K562 (cell line): Measurements from ENCODE around the gene ETNK1. TPM values are rescaled to one million over a fixed set of nuclear protein-coding genes. Genes with fewer than 3 reads are reported as not detected.

Experiments used
- ADNP ChIP-seq: fragments of 200-800 bp; sonication (Bioruptor generic); IDR thresholded peaks from 2 replicates; pipeline ENCODE4 v1.6.1; 2016; ENCODE audit warnings: missing genetic modification characterization, missing compliant biosample characterization
- CBX2 ChIP-seq: fragments of 200-600 bp; sonication (generic); IDR thresholded peaks from one replicate; pipeline ENCODE4 v1.6.1; 2012; ENCODE audit warnings: mild to moderate bottlenecking, low read length, inconsistent platforms; ENCODE audit not compliant: insufficient read depth, poor library complexity, severe bottlenecking
- CUX1 ChIP-seq: fragments of 200-800 bp; sonication (Bioruptor generic); IDR thresholded peaks from 2 replicates; pipeline ENCODE4 v1.6.1; 2016; ENCODE audit warnings: missing genetic modification characterization, missing compliant biosample characterization
- ETV5 ChIP-seq: sonication (generic); formaldehyde crosslinking; IDR thresholded peaks from 2 replicates; pipeline ENCODE4 v1.4.0; 2020; ENCODE audit warnings: low read depth, mild to moderate bottlenecking, missing genetic modification reagents
- KDM4B ChIP-seq, 2 experiments: fragments of 450-650 bp in 1 of 2; sonication (generic) in 1 of 2; IDR thresholded peaks; 2 replicates each; pipeline ENCODE4 v1.6.1; 2016 to 2017; ENCODE audit warnings: borderline replicate concordance in 2 of 2, antibody characterized with exemption in 1 of 2, low read depth in 1 of 2, mild to moderate bottlenecking in 1 of 2
- MCM3 ChIP-seq: fragments of 450-650 bp; IDR thresholded peaks from 2 replicates; pipeline ENCODE4 v1.6.1; 2016
- NR4A1 ChIP-seq, 2 experiments: fragments of 250-450 bp in 1 of 2; fragments of 450-650 bp in 1 of 2; sonication (Bioruptor Pico) in 1 of 2; IDR thresholded peaks; 2 replicates each; pipeline versions ENCODE4 v1.4.0 to v1.6.1; 2016 to 2020; ENCODE audit warnings: mild to moderate bottlenecking in 2 of 2, missing compliant biosample characterization in 1 of 2, missing genetic modification characterization in 1 of 2, moderate library complexity in 1 of 2
- PHB2 ChIP-seq: fragments of 450-650 bp; IDR thresholded peaks from 2 replicates; pipeline ENCODE4 v1.6.1; 2017; ENCODE audit warnings: low read depth
- PRPF4 ChIP-seq: fragments of 200-400 bp; formaldehyde crosslinking; IDR thresholded peaks from one replicate; pipeline ENCODE4 v1.6.1; 2017; ENCODE audit warnings: low read length, low read depth, mild to moderate bottlenecking; ENCODE audit not compliant: insufficient read depth, poor library complexity, severe bottlenecking
- TEAD4 ChIP-seq, 2 experiments: sonication (generic) in 1 of 2; formaldehyde crosslinking in 1 of 2; IDR thresholded peaks; 2 replicates each; pipeline versions ENCODE4 v1.6.1 to v1.8.0; 2012 to 2022; ENCODE audit warnings: borderline replicate concordance in 1 of 2, inconsistent platforms in 1 of 2, low read length in 1 of 2, mild to moderate bottlenecking in 1 of 2, missing genetic modification reagents in 1 of 2
- THRA ChIP-seq: fragments of 450-650 bp; IDR thresholded peaks from 2 replicates; pipeline ENCODE4 v1.6.1; 2017; ENCODE audit warnings: mild to moderate bottlenecking, moderate library complexity
- ZNF707 ChIP-seq: fragments of 250-450 bp; sonication (Bioruptor Pico); conservative IDR thresholded peaks from 2 replicates; pipeline ENCODE4 v1.8.0; 2022; ENCODE audit warnings: inconsistent platforms, mild to moderate bottlenecking, moderate library complexity
- polyA plus RNA-seq, 8 experiments: library from polyadenylated mRNA; depleted of rRNA in 4 of 8; stranded (reverse) in 5 of 8; unstranded in 3 of 8; fragments of >200 nt; fragmentation: Nextera tagmentation in 2 of 8; fragmentation: Illumina TruSeq in 1 of 8; extraction: Ambion mirVana in 2 of 8; extraction: Trizol in 1 of 8; gene quantifications; 2 replicates each; pipeline versions ENCODE4 v1.2.1 to v1.2.3, GENCODE V29; 2011 to 2014; ENCODE audit warnings: inconsistent platforms in 1 of 8, missing spikeins in 1 of 8
- total RNA-seq, 7 experiments: library from RNA; depleted of rRNA in 6 of 7; stranded (reverse); fragments of >200 nt in 6 of 7; fragmentation: Illumina TruSeq in 2 of 7; extraction: Trizol in 2 of 7; gene quantifications; 2 replicates each; pipeline versions ENCODE4 v1.2.1 to v1.2.3, GENCODE V29; 2011 to 2021; ENCODE audit warnings: low replicate concordance in 1 of 7

The ETNK1 gene
- total and polyA plus RNA-seq, 9 of the 15 experiments (the other 6 are each of a cell fraction or from before 2014, with no cell fraction given): 10.0 to 70.5 (median 36.0) TPM

- no peak for TF ChIP-seq CBX2
- peak; percentile 39; the same call in 1 of the 2 replicates for TF ChIP-seq TEAD4 (IDR thresholded peaks at IDR 0.05; ENCODE audit: low read length)
- TF ChIP-seq TEAD4 (CRISPR knock-in tag; IDR thresholded peaks at IDR 0.05; ENCODE audit: borderline replicate concordance): no peak
- no peak for TF ChIP-seq CUX1 (CRISPR knock-in tag)
- no peak for TF ChIP-seq THRA
- TF ChIP-seq MCM3: no peak
- TF ChIP-seq ZNF707 (CRISPR knock-in tag): no peak
- no peak for TF ChIP-seq PRPF4
- TF ChIP-seq ETV5 (CRISPR knock-in tag): no peak
- TF ChIP-seq PHB2: no peak
- no peak for TF ChIP-seq ADNP (tag)
- no peak for TF ChIP-seq NR4A1 (CRISPR knock-in tag; IDR thresholded peaks at IDR 0.05)
- 0 out of 2 replicates have a peak, but pooled peaks have one; percentile 44 for TF ChIP-seq NR4A1 (tag; IDR thresholded peaks at IDR 0.05)
- TF ChIP-seq KDM4B (IDR thresholded peaks at IDR 0.05; ENCODE audit: borderline replicate concordance in 2 of 2, low read depth in 1 of 2): 0 out of 4 replicates have a peak, but pooled peaks of 1 of the 2 experiments have one; percentile 39
Observed at GRCh38 chr12:22624870-22625761, at the start of gene ETNK1 (continued).
